ENCODE measurements around the gene RPS3A. TPM values are rescaled to one million over a fixed set of nuclear protein-coding genes. Genes with fewer than 3 reads are reported as not detected.

The RPS3A gene
- total and polyA plus RNA-seq, 2 donors (not counting 3 experiments of a cell fraction or from before 2014, with no cell fraction given), result 1,367 to 1,494 TPM

GRCh38 chr4:151067316-151067970, 32.0 kb upstream of the RPS3A start:
- intact Hi-C loops (cut with micrococcal nuclease) (no loop called here), dilution Hi-C loops (cut with MboI; ENCODE audit: extremely low pct_ligation_motif_present, low sequenced_read_pairs) (no loop called here)
- Histone ChIP-seq H3K27ac (ENCODE audit: insufficient read depth, low read depth, low read length) (no peak overlapping the region), H3K9ac (replicated peaks; ENCODE audit: extremely low read depth, insufficient read depth, low read length) (no peak overlapping the region), H3K4me1 (ENCODE audit: control insufficient read depth, extremely low read depth, insufficient read depth, low read length) (no peaks in the 10 kb centered on the region), H3K79me2 (ENCODE audit: control insufficient read depth, insufficient read depth, low read length) (no peaks in the 10 kb centered on the region), H3K4me3 (replicated peaks in 1 of 3; ENCODE audit: insufficient read depth in 1 of 3, low read depth in 1 of 3, low read length in 3 of 3) (no peak overlapping the region), H3K4me2 (ENCODE audit: insufficient read depth, low read length) (no peak overlapping the region), H3K27me3 (ENCODE audit: control insufficient read depth in 2 of 2, insufficient read depth in 2 of 2, low read length in 2 of 2) (no peaks in the 10 kb centered on the region), H3K9me3 (replicated peaks; ENCODE audit: control insufficient read depth, insufficient read depth, low read length) (no peaks in the 10 kb centered on the region), H3K36me3 (ENCODE audit: control insufficient read depth in 2 of 2, extremely low read depth in 1 of 2, insufficient read depth in 2 of 2, low read length in 2 of 2) (no peaks in the 10 kb centered on the region), H4K20me1 (replicated peaks; ENCODE audit: control insufficient read depth, extremely low read depth, insufficient read depth, low read length) (no peaks in the 10 kb centered on the region), H2AFZ (ENCODE audit: low read depth, low read length) (no peak overlapping the region), H3K9me1 (replicated peaks; ENCODE audit: control insufficient read depth, extremely low read depth, insufficient read depth, low read length) (no peaks in the 10 kb centered on the region)
- BruUV-seq (replicated peaks), result no TSS peak
- TF ChIP-seq FOS (IDR thresholded peaks at IDR 0.05; ENCODE audit: borderline replicate concordance, insufficient read depth, low read length) (no peak), EZH2 (IDR thresholded peaks at IDR 0.05; ENCODE audit: borderline replicate concordance, low read depth, low read length, severe bottlenecking) (no peak), JUN (IDR thresholded peaks at IDR 0.05; ENCODE audit: borderline replicate concordance, insufficient read depth, insufficient read length, low read depth) (no peak), MYC (IDR thresholded peaks at IDR 0.05; ENCODE audit: low read depth, low read length) (no peak), POLR2AphosphoS5 (IDR thresholded peaks at IDR 0.05; ENCODE audit: insufficient read depth, low read depth, low read length) (no peak), CTCF (IDR thresholded peaks at IDR 0.05; ENCODE audit: extremely low read depth in 1 of 2, insufficient read depth in 1 of 2, low read depth in 1 of 2, low read length in 2 of 2) (no peak)
- ChIA-PET POLR2A (no interaction called here), CTCF (no interaction called here)
- DNase-seq (ENCODE audit: low read depth, low spot score), result no peak
- FAIRE-seq, result no peak

All from endothelial cell of umbilical vein (primary cell).